Endothelial cell of umbilical vein (primary cell): ENCODE results near the gene PRPF38B.
"Not testable (repeated sequence)": the region's sequence is repeated elsewhere in the genome, so short reads cannot be mapped to it uniquely, and the experiment has no call there.

Source experiments
- POLR2A ChIP-seq: IDR thresholded peaks from 2 replicates; pipeline ENCODE4 v1.6.1; 2012; ENCODE audit warnings: low read depth, mild to moderate bottlenecking, control low read depth, low read length
- TF ChIP-seq, protein P1 (sequence below), 2 donors: IDR thresholded peaks; 1 replicate in 1 of 2; 2 replicates in 1 of 2; pipeline ENCODE4 v1.5.1; 2011; ENCODE audit warnings: low read length in 2 of 2, mild to moderate bottlenecking in 2 of 2, moderate library complexity in 2 of 2, control low read depth in 1 of 2, inconsistent platforms in 1 of 2, low read depth in 1 of 2; ENCODE audit not compliant: insufficient read depth in 1 of 2; ENCODE audit errors: extremely low read depth in 1 of 2

- TF ChIP-seq, protein P1, sequence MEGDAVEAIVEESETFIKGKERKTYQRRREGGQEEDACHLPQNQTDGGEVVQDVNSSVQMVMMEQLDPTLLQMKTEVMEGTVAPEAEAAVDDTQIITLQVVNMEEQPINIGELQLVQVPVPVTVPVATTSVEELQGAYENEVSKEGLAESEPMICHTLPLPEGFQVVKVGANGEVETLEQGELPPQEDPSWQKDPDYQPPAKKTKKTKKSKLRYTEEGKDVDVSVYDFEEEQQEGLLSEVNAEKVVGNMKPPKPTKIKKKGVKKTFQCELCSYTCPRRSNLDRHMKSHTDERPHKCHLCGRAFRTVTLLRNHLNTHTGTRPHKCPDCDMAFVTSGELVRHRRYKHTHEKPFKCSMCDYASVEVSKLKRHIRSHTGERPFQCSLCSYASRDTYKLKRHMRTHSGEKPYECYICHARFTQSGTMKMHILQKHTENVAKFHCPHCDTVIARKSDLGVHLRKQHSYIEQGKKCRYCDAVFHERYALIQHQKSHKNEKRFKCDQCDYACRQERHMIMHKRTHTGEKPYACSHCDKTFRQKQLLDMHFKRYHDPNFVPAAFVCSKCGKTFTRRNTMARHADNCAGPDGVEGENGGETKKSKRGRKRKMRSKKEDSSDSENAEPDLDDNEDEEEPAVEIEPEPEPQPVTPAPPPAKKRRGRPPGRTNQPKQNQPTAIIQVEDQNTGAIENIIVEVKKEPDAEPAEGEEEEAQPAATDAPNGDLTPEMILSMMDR (IDR thresholded peaks at IDR 0.05; ENCODE audit: extremely low read depth in 1 of 2, insufficient read depth in 1 of 2, low read depth in 1 of 2, low read length in 2 of 2) = not testable (repeated sequence)
- not testable (repeated sequence) for TF ChIP-seq POLR2A
Measured at GRCh38 chr1:108702109-108702508, 10.0 kb downstream of the PRPF38B start.
